DND-41 (cell line): ENCODE data around the gene HADHA.

Source experiments
- ATAC-seq: fragments of 200-7000 bp; cut with Tn5 transposase; 3 replicates; pipeline ENCODE4 v1.9.1; 2021; ENCODE audit warnings: low read depth; ENCODE audit not compliant: insufficient read depth
- DNase-seq: peaks from one replicate; pipeline ENCODE4 v3.0.0-alpha.2; 2020
- H2AFZ ChIP-seq: 2 replicates; pipeline ENCODE4 v1.6.0; 2012; ENCODE audit warnings: low read depth, low read length
- H3K27ac ChIP-seq: 2 replicates; pipeline ENCODE4 v1.5.1; 2012; ENCODE audit warnings: low read length, inconsistent platforms
- H3K27me3 ChIP-seq: fragments of 200-600 bp; sonication (generic); 2 replicates; pipeline ENCODE4 v1.6.0; 2012; ENCODE audit warnings: low read length, mild to moderate bottlenecking, inconsistent platforms; ENCODE audit not compliant: insufficient read depth, poor library complexity
- H3K36me3 ChIP-seq: 2 replicates; pipeline ENCODE4 v1.5.1; 2012; ENCODE audit warnings: low read length, inconsistent platforms; ENCODE audit not compliant: insufficient read depth
- H3K4me1 ChIP-seq: 2 replicates; pipeline ENCODE4 v1.5.1; 2012; ENCODE audit warnings: mild to moderate bottlenecking, low read length; ENCODE audit not compliant: insufficient read depth
- H3K4me2 ChIP-seq: 2 replicates; pipeline ENCODE4 v1.6.0; 2012; ENCODE audit warnings: mild to moderate bottlenecking, moderate library complexity, low read length, inconsistent platforms; ENCODE audit not compliant: insufficient read depth
- H3K4me3 ChIP-seq, 2 experiments: fragments of 200-600 bp in 1 of 2; shearing (Covaris generic) in 1 of 2; 2 replicates each; pipeline ENCODE4 v1.5.1; 2012 to 2016; ENCODE audit warnings: inconsistent platforms in 2 of 2, low read length in 2 of 2, mild to moderate bottlenecking in 2 of 2, low read depth in 1 of 2, moderate library complexity in 1 of 2
- H3K79me2 ChIP-seq: 2 replicates; pipeline ENCODE4 v1.6.0; 2012; ENCODE audit warnings: low read length, inconsistent platforms; ENCODE audit not compliant: insufficient read depth
- H3K9ac ChIP-seq: 2 replicates; pipeline ENCODE4 v1.6.0; 2012; ENCODE audit warnings: low read depth, mild to moderate bottlenecking, inconsistent platforms, low read length, moderate library complexity
- H3K9me3 ChIP-seq: 2 replicates; pipeline ENCODE4 v1.5.1; 2012; ENCODE audit warnings: low read length, moderate library complexity, mild to moderate bottlenecking, inconsistent platforms; ENCODE audit not compliant: insufficient read depth, severe bottlenecking
- H4K20me1 ChIP-seq: 2 replicates; pipeline ENCODE4 v1.6.0; 2012; ENCODE audit warnings: low read length; ENCODE audit not compliant: insufficient read depth
- EZH2 ChIP-seq: IDR thresholded peaks from 3 replicates; pipeline ENCODE4 v1.6.1; 2012; ENCODE audit warnings: borderline replicate concordance, low read depth, mild to moderate bottlenecking, moderate library complexity, low read length, inconsistent platforms; ENCODE audit not compliant: severe bottlenecking
- TF ChIP-seq, protein P1 (sequence below): IDR thresholded peaks from 2 replicates; pipeline ENCODE4 v1.5.1; 2012; ENCODE audit warnings: borderline replicate concordance, low read length, moderate library complexity, mild to moderate bottlenecking; ENCODE audit not compliant: poor library complexity, severe bottlenecking; ENCODE audit errors: extremely low read depth

HADHA gene

DNA sequence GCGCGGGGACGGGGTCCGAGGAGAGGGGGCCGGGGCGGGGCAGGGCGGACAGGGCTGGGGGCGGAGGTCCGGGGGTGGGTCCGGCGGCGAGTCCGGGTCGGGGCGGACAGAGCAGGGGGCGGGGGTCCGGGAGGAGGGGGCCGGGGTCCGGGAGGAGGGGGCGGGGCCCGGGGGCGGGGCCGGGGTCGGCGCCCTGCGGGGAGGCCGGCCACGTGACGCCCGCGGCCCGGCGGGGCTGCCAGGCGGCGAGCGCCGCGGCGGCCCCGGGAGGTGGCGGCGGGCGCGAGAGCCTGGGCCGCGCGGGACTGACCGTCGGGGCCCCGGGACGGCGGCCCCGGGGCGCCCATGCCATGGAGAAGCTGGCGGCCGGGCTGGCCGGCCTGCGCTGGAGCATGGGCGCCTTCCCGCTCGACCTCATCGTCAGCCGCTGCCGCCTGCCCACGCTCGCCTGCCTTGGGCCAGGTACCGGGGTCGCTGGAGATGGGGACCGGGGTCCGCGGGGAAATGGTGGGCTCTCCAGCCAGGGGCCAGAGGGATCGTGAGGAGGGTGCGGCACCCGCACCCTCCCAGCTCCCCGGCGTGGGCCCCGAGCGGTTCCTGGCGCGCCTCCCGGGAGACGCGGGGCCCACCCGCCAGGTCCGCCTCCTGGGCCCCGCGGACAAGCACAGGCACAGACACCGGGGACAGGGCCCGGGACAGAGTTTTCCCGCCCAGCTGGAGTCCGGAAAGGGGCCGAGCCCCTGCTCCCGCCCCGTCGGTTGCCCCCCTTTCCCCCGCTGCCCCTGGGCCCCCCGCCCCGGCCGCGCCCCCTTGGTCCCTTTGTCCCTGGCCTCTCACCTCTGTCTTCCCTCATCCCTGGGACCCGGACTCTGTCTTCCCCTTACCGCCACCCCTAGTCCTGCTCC is 71.3 kb downstream of the HADHA start, which contains the start of gene GAREM2:
Gene GAREM2, plus strand, starts transcription at position 218 of the 905 bp plus-strand sequence. Its CDS starts 133 bp downstream, at position 351.
- no peaks in the 10 kb centered on the region for H3K27me3 ChIP-seq
- H2AFZ ChIP-seq: no peak within 1 kb of the TSS
- no peaks in the 10 kb centered on the region for H3K4me1 ChIP-seq
- H3K79me2 ChIP-seq: no peaks in the 10 kb centered on the region
- no peak for ATAC-seq
- no peak within 1 kb of the TSS for H3K27ac ChIP-seq
- DNase-seq: no peak
- no peaks in the 10 kb centered on the region for H4K20me1 ChIP-seq
- H3K9me3 ChIP-seq: no peaks in the 10 kb centered on the region
- H3K36me3 ChIP-seq: no peaks in the 10 kb centered on the region
- no peak within 1 kb of the TSS for H3K9ac ChIP-seq
- no peak within 1 kb of the TSS for H3K4me2 ChIP-seq
- TF ChIP-seq, protein P1, sequence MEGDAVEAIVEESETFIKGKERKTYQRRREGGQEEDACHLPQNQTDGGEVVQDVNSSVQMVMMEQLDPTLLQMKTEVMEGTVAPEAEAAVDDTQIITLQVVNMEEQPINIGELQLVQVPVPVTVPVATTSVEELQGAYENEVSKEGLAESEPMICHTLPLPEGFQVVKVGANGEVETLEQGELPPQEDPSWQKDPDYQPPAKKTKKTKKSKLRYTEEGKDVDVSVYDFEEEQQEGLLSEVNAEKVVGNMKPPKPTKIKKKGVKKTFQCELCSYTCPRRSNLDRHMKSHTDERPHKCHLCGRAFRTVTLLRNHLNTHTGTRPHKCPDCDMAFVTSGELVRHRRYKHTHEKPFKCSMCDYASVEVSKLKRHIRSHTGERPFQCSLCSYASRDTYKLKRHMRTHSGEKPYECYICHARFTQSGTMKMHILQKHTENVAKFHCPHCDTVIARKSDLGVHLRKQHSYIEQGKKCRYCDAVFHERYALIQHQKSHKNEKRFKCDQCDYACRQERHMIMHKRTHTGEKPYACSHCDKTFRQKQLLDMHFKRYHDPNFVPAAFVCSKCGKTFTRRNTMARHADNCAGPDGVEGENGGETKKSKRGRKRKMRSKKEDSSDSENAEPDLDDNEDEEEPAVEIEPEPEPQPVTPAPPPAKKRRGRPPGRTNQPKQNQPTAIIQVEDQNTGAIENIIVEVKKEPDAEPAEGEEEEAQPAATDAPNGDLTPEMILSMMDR: no peak
- TF ChIP-seq EZH2: no peak
- H3K4me3 ChIP-seq: no peak within 1 kb of the TSS

DNA sequence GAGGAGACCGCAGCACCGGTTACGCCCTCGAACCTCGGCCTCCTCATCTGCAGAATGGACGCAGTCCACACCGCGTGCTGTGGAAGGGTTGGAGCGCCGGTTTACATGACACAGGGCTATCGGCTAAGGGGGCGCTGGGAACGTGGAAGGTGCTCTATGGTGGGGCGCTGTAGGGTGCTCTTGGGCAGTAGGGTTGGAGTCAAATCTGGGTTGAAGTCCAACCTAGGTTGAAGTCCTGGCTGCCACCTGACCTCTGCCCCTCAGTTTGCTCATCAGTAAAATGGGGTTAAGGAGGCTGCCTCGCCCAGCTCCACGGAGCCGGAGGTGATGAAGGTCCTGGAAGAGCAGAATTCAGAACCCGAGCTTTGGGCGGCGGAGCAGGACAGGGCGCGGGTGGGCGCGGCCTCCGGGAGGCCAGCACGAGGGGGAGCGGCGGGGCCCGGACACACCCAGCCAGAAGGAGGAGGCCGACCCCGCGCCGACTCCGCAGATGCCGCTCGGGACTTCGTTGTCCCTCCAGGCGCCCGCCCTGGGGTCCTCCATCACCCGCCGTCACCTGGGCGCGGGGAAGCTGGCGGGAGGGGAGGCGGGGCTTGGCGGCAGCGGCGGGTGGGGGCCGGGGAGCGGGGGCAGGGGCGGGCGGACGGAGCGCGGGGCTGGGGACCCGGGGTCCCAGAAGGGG is 72.1 kb downstream of the HADHA start:
- Histone ChIP-seq H3K27me3 (no peaks in the 10 kb centered on the region), H3K4me3 (no peak overlapping the region), H4K20me1 (no peaks in the 10 kb centered on the region), H3K27ac (no peak overlapping the region), H3K36me3 (no peaks in the 10 kb centered on the region), H3K9ac (no peak overlapping the region), H3K4me1 (no peaks in the 10 kb centered on the region), H3K9me3 (no peaks in the 10 kb centered on the region), H2AFZ (no peak overlapping the region), H3K4me2 (no peak overlapping the region), H3K79me2 (no peaks in the 10 kb centered on the region)
- no peak for TF ChIP-seq EZH2
- TF ChIP-seq, protein P1: no peak
- DNase-seq (no peak), ATAC-seq (no peak)

DNA sequence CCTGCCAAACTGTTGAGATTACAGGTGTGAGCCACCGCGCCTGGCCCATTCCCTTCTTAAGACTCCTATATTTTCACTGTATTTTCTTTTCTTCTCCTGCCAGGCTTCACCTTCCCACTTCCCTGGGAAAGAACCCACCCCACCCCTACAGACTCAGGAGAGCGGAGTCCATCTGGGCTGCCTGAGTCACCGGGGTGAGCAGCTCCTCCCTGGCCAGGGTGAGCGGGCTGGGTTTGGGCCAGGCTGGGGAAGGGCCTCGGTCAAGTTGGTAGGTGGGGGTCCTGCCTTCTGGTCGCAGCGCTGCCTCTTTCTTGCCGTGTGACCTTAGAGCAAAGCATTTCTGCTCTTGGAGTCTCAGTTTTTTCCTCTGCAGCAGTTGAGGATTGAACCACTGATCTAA is 73.6 kb downstream of the HADHA start:
- Histone ChIP-seq H3K27me3 (no peaks in the 10 kb centered on the region), H3K9me3 (no peaks in the 10 kb centered on the region), H3K36me3 (no peaks in the 10 kb centered on the region), H3K9ac (no peak overlapping the region), H3K4me1 (no peaks in the 10 kb centered on the region), H3K79me2 (no peaks in the 10 kb centered on the region), H3K4me3 (no peak overlapping the region), H4K20me1 (no peaks in the 10 kb centered on the region), H2AFZ (no peak overlapping the region), H3K4me2 (no peak overlapping the region), H3K27ac (no peak overlapping the region)
- TF ChIP-seq, protein P1: no peak
- TF ChIP-seq EZH2: no peak
- DNase-seq: no peak
- ATAC-seq: no peak
